ENCODE data around the gene RNF31.
"Not testable (repeated sequence)": the region's sequence is repeated elsewhere in the genome, so short reads cannot be mapped to it uniquely, and the experiment has no call there.

RNF31 gene

GRCh38 chr14:24202538-24202937 is 55.2 kb downstream of the RNF31 start:
- DNase-seq (ENCODE audit: low read depth) = not testable (repeated sequence)

- DNase-seq (ENCODE audit: low read depth) = not testable (repeated sequence)
Measured at GRCh38 chr14:24203249-24203886, 56.1 kb downstream of the RNF31 start.

GRCh38 chr14:24204163-24205146 is 57.2 kb downstream of the RNF31 start:
- DNase-seq (ENCODE audit: low read depth) = no peak

- DNase-seq (ENCODE audit: low read depth) = no peak
Measured at GRCh38 chr14:24206260-24207103, 59.2 kb downstream of the RNF31 start.

GRCh38 chr14:24207104-24207551 is 59.8 kb downstream of the RNF31 start:
- no peak for DNase-seq (ENCODE audit: low read depth)

GRCh38 chr14:24207625-24208024 is 60.3 kb downstream of the RNF31 start:
- DNase-seq (ENCODE audit: low read depth) = no peak
